ENCODE results near the gene DCC.

Gene DCC

GRCh38 chr18:52700816-52701215, 360.8 kb downstream of the DCC start:
- no peak for DNase-seq (ENCODE audit: low read depth)

DNA sequence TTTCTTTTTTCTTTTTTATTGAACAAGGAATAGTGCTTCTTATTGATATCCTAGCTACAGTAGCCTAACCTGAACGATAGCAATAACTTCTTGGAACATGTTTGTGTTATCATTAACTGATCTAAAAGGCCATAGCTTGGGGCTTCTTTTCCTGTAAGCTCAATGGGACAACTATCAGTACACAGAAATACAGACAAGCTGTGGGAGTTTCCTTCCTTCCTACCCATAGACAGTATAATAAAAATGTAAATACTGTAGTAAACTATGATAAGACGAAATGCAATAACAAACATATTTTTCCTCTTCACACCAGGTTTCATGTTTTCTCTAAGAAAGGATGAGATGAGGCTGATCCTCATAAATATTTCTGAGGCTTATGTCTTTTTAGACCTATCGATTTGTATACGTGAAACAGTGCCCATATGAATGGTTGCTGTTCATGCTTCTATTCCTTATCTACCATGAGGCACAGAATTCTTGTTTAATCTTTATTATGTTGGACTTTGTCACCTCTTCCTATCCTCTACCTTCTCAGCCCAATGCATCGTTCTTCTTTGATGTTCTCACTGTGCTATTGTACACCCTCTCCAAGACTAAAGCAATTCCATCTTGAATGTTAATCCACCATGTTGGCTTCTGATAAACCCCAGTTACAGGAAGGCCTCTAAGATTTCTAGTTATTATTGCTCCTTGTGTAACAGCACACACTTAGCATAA, 361.4 kb downstream of the DCC start:
- DNase-seq (ENCODE audit: low read depth): no peak

DNA sequence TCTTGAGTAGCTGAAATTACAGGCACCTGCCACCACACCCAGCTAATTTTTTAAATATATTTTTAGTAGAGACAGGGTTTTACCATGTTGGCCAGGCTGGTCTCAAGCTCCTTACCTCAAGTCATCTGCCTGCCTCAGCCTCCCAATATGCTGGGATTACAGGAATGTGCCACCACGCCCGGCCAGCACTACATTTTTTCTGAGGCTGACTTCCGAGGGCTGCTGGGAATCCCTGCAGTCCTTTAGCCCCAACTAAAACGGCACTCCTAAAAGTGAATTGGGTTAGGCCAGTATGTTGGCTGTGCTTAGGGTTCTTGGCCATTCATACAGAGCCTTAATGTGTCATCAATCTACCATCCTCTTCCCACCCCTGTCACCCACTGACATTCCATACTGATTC, 375.4 kb downstream of the DCC start:
- no peak for DNase-seq (ENCODE audit: low read depth)

- DNase-seq (ENCODE audit: low read depth): no peak
Observed at GRCh38 chr18:52715991-52716390, 376.0 kb downstream of the DCC start.

DNA sequence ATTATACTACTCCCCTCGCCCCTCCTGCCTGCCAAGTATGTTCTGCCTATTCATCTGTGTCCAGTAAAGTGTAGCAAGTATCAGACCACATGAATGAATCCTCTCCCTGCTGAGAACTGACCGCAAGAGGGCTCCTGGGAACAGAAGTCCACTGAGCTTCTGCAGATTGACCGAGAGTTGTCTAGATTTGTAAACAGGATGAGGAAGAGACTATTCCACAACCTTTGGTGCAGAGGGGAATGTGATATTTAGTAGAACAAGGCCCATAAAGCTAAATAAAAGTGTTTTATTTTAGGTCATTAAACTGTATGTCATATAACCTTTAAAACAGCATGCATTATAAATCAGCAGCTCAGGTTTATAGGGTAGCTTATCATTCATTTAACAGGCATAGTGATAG, 377.0 kb downstream of the DCC start:
- peak; percentile 3 for DNase-seq (ENCODE audit: low read depth)

- no peak for DNase-seq (ENCODE audit: low read depth)
Observed at GRCh38 chr18:52722904-52723303, 382.9 kb downstream of the DCC start.

DNA sequence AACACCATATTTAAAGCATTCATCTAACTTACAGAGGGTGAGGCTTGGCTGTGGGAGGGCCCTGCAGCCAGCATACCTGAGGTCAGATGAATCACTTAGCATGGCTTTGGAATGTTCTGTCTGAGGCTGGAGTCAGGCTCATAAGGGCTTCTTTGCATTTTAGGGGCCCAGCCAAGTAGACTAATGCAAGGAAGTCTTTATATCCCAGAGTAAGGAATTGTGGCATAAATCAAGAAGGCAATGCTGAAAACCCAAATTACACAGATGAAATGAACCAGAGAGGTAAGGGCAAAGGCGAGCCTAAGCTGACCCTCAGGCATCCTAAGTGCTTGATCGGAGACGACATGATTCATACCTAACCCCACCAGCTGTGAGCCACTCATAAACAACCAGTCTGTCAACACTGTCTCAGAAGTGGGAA, 383.6 kb downstream of the DCC start:
- DNase-seq (ENCODE audit: low read depth): no peak

GRCh38 chr18:52730972-52731619, 391.1 kb downstream of the DCC start:
- no peak for DNase-seq (ENCODE audit: low read depth)

DNA sequence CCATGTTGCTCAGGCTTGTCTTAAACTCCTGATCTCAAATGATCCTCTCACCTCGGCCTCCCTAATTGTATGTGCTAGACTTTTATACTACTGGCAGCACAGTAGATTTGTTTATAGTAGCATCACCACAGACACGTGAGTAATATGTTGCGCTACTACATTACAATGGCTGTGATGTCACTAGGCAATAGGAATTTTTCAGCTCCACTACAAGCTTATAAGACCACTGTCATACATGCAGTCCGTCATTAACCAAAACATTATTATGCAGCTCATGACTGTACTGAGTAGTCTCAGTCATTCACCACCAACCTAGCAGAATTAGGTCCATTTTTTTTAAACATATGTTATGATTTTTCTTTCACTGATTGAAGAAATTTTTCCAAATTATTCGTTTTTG, 398.9 kb downstream of the DCC start:
- no peak for DNase-seq (ENCODE audit: low read depth)

DNA sequence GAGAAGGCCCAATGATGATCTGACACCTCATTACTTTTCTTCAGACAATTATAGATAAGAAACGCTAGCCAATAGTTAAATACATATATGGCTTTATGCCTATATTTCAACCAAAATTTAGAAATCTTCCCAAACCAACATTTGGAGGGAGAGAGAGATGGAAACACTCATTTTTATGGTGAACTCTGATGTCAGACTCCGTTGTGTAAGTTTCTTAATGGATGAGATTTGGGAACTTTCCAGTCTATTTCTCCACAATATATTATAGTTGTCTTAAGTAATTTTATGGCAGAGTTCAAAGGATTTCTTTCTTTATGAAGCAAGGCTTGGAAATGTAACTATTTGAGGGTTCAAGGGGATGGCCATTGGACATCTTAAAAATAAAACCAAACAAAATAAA, 407.0 kb downstream of the DCC start:
- DNase-seq (ENCODE audit: low read depth): no peak

DNA sequence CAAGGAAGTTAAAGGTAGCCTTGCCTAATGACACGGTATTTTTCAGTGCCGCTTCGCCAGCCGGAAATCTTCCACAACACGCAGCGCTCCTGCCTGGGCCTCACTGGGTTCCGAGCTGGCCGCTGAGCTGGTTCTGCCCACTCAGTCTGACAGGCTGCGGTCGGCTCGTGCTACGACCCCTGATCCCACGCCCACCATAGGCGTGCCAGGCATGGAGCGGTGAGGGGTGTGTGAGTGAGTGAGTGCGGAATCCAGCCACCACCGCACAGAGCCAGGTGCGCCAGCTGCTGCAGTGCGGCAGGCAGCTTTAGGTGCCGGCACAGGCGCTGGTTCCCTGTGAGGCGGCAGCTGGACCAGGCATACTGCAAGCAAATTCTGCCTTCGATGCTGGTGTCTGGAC, 407.9 kb downstream of the DCC start:
- no peak for DNase-seq (ENCODE audit: low read depth)

DNA sequence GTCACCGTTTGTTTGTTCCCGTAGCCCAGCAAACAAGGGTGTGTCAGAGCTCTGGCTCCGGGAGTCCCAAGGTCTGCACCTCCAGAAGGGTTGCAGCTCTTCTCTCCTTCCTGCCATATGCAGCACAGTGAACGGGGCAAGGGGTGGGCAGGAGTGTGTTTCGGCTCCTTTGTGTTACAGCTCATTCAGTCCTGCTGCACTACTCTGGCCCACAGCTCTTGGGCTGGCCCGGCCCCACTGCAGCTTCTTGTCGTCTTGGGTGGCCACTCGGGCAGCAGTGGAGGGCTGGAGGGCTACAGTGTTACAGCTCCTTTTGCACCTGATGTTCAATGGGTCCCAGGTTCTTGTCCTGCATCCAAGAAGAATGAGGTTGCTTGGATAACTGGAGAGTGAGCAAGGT, 408.3 kb downstream of the DCC start:
- DNase-seq (ENCODE audit: low read depth): no peak

GRCh38 chr18:52749542-52749941, 409.5 kb downstream of the DCC start:
- no peak for DNase-seq (ENCODE audit: low read depth)

DNA sequence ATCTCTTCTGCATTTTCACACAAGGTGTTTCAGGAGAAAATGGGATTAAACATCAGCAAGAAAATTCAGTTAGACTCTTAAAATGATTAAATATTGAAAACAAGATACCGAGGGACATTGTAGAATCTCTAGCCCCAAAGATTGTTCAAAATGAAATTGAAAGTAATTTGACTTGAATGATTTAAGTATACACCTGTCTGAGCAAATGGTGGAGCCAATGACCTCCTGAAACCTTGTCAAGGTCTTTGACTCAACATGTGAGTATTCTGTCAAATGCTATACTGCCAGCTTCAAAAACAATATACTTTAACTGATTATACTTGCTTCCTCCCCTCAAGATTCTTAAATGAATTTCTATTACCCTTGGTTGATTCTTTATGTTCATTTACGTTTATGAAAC, 411.0 kb downstream of the DCC start:
- no peak for DNase-seq (ENCODE audit: low read depth)

GRCh38 chr18:52764316-52764715, 424.3 kb downstream of the DCC start:
- DNase-seq (ENCODE audit: low read depth): no peak

- no peak for DNase-seq (ENCODE audit: low read depth)
Observed at GRCh38 chr18:52766002-52766545, 426.1 kb downstream of the DCC start.

GRCh38 chr18:52781113-52781512, 441.1 kb downstream of the DCC start:
- no peak for DNase-seq (ENCODE audit: low read depth)

GRCh38 chr18:52791321-52791720, 451.3 kb downstream of the DCC start:
- no peak for DNase-seq (ENCODE audit: low read depth)

GRCh38 chr18:52812834-52813233, 472.8 kb downstream of the DCC start:
- DNase-seq (ENCODE audit: low read depth): no peak

- no peak for DNase-seq (ENCODE audit: low read depth)
Observed at GRCh38 chr18:52813635-52814416, 473.8 kb downstream of the DCC start.

DNA sequence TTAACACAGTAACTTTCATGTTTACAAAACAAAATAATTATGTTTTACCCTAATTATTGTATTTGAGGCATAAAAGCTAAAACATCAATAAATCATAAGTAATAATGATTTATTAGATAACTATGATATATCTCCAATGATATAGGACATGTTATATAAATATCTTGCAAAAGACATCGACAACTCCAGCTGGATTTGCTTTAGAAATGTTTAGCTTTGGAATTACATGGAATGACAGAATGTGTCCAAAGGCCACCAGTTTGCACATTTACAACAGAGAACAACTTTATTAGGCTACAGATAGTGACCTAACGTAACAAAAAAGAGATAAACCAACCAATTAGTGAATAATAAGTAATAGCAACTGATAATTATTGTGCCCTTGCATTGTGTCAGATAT, 475.7 kb downstream of the DCC start:
- no peak for DNase-seq (ENCODE audit: low read depth)

GRCh38 chr18:52816121-52816520, 476.1 kb downstream of the DCC start:
- DNase-seq (ENCODE audit: low read depth): no peak

DNA sequence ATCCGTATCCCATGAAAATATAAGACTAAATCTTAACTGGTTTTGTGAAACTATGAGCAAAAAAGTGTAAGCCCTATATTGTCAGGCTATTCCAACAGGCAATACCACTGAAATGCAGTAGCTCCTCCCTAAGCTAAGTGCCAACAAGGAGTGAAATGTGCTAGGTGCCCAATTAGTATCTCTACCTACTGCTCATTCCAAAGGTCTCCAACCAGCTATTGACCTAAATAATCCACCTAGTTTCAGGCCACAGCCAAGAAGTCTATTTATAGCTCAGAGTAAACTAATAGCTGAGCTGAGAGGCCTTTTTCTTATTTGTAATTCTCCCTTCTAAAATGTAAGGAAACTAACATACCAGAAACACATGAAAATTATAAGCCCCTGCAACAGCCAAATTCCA, 482.2 kb downstream of the DCC start:
- DNase-seq (ENCODE audit: low read depth): no peak
